RKO (cell line): Measurements from ENCODE around the gene TEFM.
"Not testable (repeated sequence)": the region's sequence is repeated elsewhere in the genome, so short reads cannot be mapped to it uniquely, and the experiment has no call there.

Experiments
- DNase-seq: peaks from one replicate; pipeline ENCODE4 v3.0.0-alpha.2; 2016; ENCODE audit warnings: low spot score

Gene TEFM

DNA sequence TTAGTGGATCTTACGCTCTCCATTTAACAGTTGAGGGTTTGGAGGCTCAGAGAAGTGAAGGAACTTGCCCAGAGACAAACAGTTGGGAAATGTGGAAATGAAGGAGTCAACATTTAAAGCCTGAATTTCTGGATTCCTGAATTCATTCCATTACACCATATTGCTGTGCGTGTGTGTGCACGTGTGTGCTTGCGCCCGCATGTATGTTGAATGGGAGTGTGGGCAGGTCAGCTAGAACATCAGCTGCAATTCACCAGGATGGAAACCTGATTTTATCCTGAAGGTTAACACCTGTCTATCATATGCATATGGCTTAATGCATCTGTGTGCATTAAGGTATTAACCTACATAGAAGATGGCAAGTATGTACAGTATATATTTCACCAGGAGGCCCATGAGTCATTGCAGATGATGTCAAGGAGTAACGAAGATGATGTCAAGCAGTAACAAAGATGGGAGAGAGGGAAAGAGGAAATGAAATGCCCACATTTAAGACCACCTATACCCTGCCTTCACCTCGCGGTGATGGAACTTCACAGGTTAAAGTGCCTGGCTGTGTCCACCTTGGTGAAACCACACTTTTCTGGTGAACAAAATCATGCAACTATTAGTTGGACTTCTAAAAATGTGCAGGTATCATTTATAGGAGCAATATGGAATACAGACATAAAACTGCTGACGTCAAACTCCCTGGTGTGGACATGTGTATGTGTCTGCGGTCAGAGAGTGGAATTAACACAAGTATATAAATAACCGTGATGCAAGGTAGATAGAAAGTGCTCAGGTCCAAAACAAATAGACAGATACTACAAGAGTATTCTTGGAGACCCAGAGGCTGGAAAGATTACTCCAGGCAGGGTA lies 14.9 kb upstream of the TEFM start:
- DNase-seq: no peak

DNA sequence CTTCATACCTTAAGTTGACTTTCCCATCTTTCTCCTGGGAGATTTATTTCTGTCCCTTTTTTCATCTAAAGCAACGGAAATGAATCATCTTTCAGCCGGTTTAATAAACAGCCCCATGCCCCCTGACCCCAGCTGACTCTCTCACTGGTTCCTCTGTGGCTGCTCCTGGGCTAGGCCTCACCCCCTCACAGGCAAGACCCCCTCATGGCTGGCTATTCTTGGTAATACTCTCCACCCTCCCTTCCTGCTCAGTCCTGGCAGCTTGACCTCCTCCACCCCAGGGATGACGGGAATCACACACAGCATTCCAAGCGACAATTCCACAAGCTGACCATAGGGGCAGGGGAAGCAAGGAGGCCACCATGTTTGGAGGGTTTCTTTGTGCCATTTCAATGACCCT lies 14.2 kb upstream of the TEFM start:
- no peak for DNase-seq

DNA sequence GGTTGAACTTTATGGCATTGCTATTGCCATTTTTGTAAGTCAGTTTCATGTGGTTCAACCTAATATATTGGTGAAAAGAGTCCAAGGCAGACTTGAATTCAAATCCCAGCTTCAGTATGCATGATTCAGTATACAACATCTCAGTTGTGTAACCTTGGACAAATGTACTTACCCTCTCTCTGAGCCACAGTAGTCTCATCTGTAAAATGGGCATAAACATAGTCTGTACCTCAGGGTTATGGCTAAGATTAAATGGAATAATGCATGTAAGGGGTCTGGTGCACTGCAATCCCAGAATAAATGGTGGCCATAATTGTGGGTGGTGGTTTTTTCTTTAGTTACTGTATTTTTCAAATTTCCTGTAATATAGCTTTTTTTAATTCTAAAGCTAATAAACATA lies 11.0 kb upstream of the TEFM start:
- no peak for DNase-seq

DNA sequence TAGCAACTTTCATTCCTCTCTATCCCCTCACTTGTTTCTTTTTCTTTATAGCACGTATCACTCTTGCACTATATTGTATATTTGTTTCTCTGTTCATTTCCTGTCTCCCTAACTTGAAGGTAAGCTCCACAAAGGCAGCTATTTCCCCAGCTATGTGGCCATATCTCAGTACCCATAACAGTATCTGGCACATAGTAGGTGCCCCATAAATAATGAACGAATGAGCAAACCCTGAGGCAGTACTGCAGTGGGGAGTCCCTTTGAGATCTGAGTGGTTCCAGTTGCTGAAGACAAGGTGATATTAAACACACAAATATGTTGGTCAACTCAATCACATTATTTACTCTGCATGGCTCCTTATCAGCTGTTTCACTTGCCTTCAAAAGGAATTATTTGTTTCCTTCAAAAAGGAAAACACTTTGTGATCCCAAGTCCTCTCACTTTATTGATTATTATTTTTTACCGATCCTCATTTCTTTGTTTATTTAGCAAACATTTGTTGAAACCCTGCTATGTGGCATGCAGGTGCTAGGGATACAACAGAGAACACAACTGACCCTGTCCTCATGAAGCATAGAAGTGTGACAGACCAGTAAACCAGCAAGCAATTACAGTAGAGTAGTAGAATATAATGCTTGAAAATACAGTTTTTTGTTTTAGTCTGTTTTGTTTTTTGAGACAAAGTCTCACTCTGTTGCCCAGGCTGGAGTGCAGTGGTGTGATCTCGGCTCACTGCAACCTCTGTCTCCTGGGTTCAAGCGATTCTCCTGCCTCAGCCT lies 10.0 kb upstream of the TEFM start:
- no peak for DNase-seq

DNA sequence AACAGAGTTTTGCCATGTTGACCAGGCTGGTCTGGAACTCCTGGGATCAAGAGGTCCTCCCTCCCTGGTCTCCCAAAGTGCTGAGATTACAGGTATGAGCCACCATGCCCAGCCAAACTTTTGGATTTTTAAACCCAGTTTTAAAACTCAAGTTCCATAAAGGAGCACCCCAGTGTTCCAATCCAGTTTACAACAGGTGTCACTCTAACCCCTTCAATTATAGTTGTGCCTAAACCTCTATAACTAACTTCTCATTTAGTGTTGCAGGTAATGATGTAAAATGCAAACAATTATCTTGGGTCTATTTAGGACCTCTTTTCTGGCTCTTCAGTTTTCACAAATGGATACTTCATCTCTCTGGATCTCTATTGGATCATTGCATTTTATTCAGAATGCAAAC lies 7.9 kb upstream of the TEFM start:
- DNase-seq: no peak

DNA sequence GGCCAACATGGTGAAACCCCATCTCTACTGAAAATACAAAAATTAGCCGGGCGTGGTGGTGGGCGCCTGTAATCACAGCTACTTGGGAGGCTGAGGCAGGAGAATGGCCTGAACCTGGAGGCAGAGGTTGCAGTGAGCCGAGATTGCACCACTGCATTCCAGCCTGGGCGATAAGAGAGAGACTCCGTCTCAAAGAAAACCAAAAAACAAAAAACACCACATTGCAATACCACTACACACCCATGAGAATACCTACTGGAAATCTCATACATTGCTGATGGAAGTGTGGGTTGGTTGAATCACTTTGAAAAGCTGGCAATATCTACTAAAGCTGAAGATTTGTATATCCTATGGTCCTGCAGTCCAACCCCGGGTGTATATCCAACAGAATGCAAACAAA lies 4.1 kb upstream of the TEFM start:
- DNase-seq: not testable (repeated sequence)

DNA sequence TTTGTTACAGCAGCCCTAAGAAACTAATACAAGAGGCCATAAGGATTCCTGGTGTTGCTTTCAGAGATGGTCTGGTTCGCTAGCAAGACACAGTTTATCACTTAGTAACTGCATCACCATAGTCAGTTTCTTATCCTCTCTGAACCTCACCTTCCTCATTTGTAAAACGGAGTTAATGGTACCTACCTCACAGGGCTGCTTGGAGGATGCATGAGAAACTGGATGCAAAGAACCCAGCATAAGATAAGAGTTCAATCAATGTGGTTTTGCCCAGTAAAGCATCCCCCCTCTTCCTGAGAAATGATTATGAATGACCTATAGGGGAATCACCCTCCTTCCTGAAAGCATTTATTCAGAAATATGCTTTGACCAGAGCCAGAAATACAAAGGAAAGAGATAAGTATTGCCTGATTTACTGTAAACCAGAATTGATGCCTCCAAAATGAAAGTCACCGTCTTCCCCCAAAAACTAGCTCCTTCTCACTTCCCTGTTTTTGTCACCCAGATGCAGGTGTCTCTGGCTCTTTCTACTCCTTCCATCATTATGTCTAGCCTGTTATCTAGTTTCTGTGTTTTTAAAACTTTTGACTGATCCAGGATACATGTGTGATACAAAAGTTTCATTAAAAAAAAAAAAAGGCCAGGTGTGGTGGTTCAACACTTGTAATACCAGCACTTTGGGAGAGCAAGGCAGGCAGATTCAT lies 2.8 kb upstream of the TEFM start:
- no peak for DNase-seq

DNA sequence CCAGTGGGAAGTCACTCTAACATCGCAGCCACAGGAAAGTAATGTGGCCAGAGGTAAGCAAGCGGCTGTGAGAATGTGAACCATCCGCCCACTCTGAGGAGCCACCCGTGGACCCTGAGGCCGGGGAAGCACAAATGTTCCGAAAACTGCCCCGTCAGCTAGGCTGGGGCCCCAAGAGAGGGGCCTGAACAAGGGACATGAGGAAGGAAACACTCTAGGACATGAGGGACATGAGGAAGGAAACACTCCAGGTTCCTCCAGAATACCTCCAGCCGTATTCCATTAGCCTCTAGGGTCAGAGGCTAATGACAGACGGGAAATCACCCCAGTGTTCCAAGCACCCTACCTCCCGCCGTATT lies 317 bp downstream of the TEFM start:
- DNase-seq: no peak

DNA sequence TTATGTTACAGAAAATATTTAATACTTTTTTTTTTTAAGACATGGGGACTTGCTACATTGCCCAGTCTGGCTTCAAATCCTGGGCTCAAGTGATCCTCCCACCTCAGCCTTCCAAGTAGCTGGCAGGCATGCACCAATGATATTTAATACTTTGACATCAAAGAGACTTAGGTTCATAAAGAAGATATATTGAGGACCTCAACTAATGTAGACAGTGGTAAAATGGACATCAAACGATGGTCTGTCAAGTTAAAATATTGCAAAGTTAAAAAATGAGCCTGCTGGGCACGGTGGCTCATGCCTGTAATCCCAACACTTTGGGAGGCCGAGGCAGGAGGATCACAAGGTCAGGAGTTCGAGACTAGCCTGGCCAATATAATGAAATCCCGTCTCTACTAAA lies 8.7 kb downstream of the TEFM start:
- DNase-seq: no peak

DNA sequence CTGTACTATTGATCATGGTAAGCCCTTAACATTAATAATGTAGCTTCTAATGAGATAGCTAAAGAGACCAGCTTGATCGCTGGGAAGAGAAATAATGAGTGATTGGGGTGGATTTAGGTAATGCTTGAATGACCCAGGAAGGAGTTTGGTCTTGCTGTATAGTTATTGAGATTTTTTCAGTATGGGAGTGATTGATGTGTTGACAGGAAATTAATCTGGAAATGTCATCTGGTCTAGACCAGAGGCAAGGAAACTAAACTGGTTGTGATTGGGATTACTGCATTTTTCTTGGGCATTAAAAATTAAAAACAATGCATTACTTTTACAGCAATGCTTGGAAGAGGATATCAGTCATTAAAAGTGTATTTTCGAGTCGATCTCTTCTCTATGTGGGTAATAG lies 11.8 kb downstream of the TEFM start:
- no peak for DNase-seq

DNA sequence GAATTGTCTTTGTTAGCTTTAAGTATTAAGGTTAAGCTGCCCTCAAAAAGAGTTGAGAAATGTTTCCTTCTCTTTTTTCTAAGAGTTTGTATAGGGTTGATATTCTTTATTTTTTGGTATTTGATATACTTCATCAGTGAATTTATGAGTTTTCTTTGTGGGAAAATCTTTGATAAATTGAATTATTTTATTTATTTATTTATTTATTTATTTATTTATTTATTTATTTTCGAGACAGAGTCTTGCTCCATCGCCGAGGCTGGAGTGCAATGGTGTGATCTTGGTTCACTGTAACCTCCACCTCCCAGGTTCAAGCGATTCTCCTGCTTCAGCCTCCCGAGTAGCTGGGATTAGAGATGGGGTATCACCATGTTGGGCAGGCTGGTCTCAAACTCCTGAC lies 19.9 kb downstream of the TEFM start:
- no peak for DNase-seq

DNA sequence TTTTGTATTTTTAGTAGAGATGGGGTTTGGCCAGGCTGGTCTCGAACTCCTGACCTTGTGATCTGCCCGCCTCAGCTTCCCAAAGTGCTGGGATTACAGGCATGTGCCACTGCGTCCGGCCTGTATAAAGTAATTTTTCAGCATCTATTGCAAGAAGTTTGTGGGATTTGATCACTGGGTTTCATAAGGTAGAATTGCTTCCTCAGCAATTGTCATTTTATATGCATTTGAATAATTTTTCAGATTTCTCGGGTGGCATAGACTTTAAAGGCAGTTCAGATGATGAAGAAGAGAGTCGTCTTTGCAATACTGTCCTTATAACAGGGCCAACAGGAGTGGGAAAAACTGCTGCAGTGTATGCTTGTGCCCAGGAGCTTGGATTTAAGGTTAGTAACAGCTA lies 37.0 kb downstream of the TEFM start:
- DNase-seq: no peak

DNA sequence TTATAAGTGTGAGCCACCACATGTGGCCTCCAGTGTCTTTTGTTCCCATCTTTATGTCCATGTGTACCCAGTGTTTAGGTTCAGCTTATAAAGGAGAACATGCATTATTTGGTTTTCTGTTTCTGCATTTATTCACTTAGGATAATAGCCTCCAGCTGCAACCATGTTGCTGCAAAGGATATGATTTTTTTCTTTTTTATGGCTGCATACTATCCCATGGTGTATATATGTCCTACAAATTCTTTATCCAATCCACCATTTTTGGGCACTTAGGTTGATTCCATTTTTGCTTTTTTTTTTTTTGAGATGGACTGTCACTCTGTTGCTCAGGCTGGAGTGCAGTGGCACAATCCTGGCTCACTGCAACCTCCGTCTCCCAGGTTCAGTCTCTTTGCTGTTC lies 41.4 kb downstream of the TEFM start:
- no peak for DNase-seq

DNA sequence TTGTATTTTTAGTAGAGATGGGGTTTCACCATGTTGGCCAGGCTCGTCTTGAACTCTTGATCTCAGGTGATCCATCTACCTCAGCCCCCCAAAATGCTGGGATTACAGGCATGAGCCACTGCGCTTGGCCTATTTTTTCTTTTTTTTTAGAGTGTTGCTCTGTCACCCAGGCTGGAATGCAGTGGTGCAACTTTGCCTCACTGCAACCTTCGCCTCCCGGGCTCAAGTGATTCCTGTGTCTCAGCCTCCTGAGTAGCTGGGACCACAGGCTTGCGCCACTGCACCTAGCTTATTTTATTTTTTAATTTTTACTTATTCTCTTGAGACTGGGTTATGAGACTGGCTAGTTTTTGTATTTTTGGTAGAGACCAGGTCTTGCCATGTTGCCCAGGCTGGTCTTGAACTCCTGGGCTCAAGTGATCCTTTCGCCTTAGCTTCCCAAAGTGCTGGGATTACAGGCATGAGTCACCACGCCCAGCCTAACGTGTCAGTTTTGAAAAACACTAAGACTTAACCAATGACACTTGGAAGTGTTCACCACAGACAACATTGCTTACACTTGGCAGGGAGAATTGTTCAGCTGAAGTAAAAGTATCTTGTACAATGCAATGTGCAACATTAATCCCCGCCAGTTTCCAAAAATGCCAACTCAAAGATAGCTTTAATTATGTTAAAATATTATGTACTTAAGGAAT lies 47.3 kb downstream of the TEFM start:
- no peak for DNase-seq

DNA sequence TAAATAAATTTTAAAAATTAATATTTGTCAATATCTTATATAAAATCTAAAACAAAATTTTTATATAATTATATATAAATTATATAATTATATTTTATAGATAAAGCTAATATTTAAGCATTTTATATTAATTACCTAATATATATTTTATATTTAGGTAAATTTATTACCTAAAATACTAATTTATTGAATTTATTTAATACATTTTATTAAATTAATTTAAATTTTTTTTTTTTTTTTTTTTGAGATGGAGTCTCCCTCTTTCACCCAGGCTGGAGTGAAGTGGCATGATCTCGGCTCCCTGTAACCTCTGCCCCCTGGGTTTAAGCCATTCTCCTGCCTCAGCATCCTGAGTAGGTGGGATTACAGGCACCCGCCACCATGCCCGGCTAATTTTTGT lies 51.9 kb downstream of the TEFM start:
- DNase-seq: no peak
